Natural killer cell (primary cell): ENCODE measurements around the gene OR8K3. TPM values are rescaled to one million over a fixed set of nuclear protein-coding genes. Genes with fewer than 3 reads are reported as not detected.

Experiments
- ATAC-seq, 3 donors: fragments of 150-1000 bp in 2 of 3; fragments of 200-7000 bp in 1 of 3; cut with Tn5 transposase; 1 replicate in 1 of 3; 2 replicates in 2 of 3; pipeline ENCODE4 v1.10.0; 2021; ENCODE audit warnings: mild to moderate bottlenecking in 2 of 3, moderate library complexity in 2 of 3
- DNase-seq, 2 donors: peaks; one replicate each; pipeline versions ENCODE4 v3.0.0 to v3.0.0-alpha.2; 2013 to 2021; ENCODE audit warnings: mixed read lengths in 1 of 2
- H3K27ac ChIP-seq: one replicate; pipeline ENCODE4 v1.5.1; 2013; ENCODE audit warnings: mild to moderate bottlenecking, low read length
- H3K27me3 ChIP-seq: one replicate; pipeline ENCODE4 v1.6.1; 2013; ENCODE audit warnings: low read length; ENCODE audit not compliant: control insufficient read depth, insufficient read depth
- H3K36me3 ChIP-seq: one replicate; pipeline ENCODE4 v1.6.1; 2013; ENCODE audit warnings: low read length; ENCODE audit not compliant: control insufficient read depth, insufficient read depth
- H3K4me1 ChIP-seq: one replicate; pipeline ENCODE4 v1.6.1; 2013; ENCODE audit warnings: low read length; ENCODE audit not compliant: control insufficient read depth, insufficient read depth
- H3K4me3 ChIP-seq: one replicate; pipeline ENCODE4 v1.5.1; 2013; ENCODE audit warnings: low read length
- H3K9me3 ChIP-seq: one replicate; pipeline ENCODE4 v1.6.1; 2013; ENCODE audit warnings: low read length; ENCODE audit not compliant: control insufficient read depth, insufficient read depth
- H3K27ac Mint-ChIP-seq, 2 donors: one replicate each; pipeline ENCODE4 v1.8.0; 2022; ENCODE audit warnings: mild to moderate bottlenecking in 2 of 2, mixed read lengths in 2 of 2, moderate library complexity in 1 of 2
- H3K27me3 Mint-ChIP-seq, 2 donors: one replicate each; pipeline ENCODE4 v1.8.0; 2022; ENCODE audit warnings: low read depth in 2 of 2, mixed read lengths in 2 of 2
- H3K36me3 Mint-ChIP-seq: one replicate; pipeline ENCODE4 v1.8.0; 2022; ENCODE audit warnings: mixed read lengths
- H3K4me1 Mint-ChIP-seq, 2 donors: one replicate each; pipeline ENCODE4 v1.8.0; 2022; ENCODE audit warnings: mixed read lengths in 2 of 2
- H3K4me3 Mint-ChIP-seq: one replicate; pipeline ENCODE4 v1.8.0; 2022; ENCODE audit warnings: mild to moderate bottlenecking, moderate library complexity, mixed read lengths
- H3K9me3 Mint-ChIP-seq, 2 donors: one replicate each; pipeline ENCODE4 v1.8.0; 2022; ENCODE audit warnings: mixed read lengths in 2 of 2
- CTCF ChIP-seq: fragments of 200-600 bp; IDR thresholded peaks from one replicate; pipeline ENCODE4 v1.8.0; 2022; ENCODE audit warnings: antibody characterized with exemption
- WGBS: methylation state at CpG from one replicate; pipeline ENCODE4 v1.1.7; 2013; ENCODE audit warnings: missing lambda C conversion rate; ENCODE audit not compliant: insufficient coverage; 5-methylcytosine and 5-hydroxymethylcytosine counted together
- intact Hi-C: fragments of 100-400 bp; cut with micrococcal nuclease; formaldehyde crosslinking; loops from one replicate; pipeline ENCODE4 v1.14.2; 2022
- total RNA-seq, 4 donors: library from RNA; stranded (reverse); fragments of 120-200 nt in 1 of 4; gene quantifications; one replicate each; pipeline versions ENCODE4 v1.2.3 to v1.2.4, GENCODE V29; 2013 to 2022

The OR8K3 gene
- total RNA-seq, 3 donors from 2014 or later (not counting 1 experiment from before 2014, with no cell fraction given): not detected

- ATAC-seq (no peak), DNase-seq (no peak)
- no peak overlapping the region for H3K4me3 Mint-ChIP-seq
- H3K27ac Mint-ChIP-seq: no peak overlapping the region
- no peaks in the 10 kb centered on the region for H3K27me3 Mint-ChIP-seq
- 88% methylated on average over 4 of the region's 4 CpGs for WGBS
- no peak for TF ChIP-seq CTCF
- Histone ChIP-seq H3K27me3 (no peaks in the 10 kb centered on the region), H3K27ac (no peak overlapping the region), H3K9me3 (no peaks in the 10 kb centered on the region), H3K36me3 (no peaks in the 10 kb centered on the region), H3K4me3 (no peak overlapping the region), H3K4me1 (no peaks in the 10 kb centered on the region)
- H3K4me1 Mint-ChIP-seq: no peaks in the 10 kb centered on the region
- intact Hi-C loops: no loop called here
- H3K36me3 Mint-ChIP-seq: peaks cover 7% of the 10 kb centered on the region
- peaks cover 11 to 23% of the 10 kb centered on the region in 2 donors for H3K9me3 Mint-ChIP-seq
Observed at GRCh38 chr11:56296898-56297297, 18.0 kb upstream of the OR8K3 start.

GRCh38 chr11:56307836-56308235, 7.1 kb upstream of the OR8K3 start:
- Mint-ChIP-seq H3K4me3 (no peak overlapping the region), H3K27ac (no peak overlapping the region), H3K27me3 (no peaks in the 10 kb centered on the region), H3K4me1 (no peaks in the 10 kb centered on the region), H3K9me3 (peaks cover 20 to 44% of the 10 kb centered on the region in 2 donors), H3K36me3 (peaks cover 44% of the 10 kb centered on the region)
- WGBS: 91% methylated on average over 3 of the region's 3 CpGs
- intact Hi-C loops: no loop called here
- no peaks in the 10 kb centered on the region for H3K4me1 ChIP-seq
- ATAC-seq (no peak), DNase-seq (no peak)
- H3K27me3 ChIP-seq: no peaks in the 10 kb centered on the region
- no peak overlapping the region for H3K4me3 ChIP-seq
- H3K36me3 ChIP-seq: no peaks in the 10 kb centered on the region
- H3K9me3 ChIP-seq: peaks cover 10% of the 10 kb centered on the region
- no peak for TF ChIP-seq CTCF
- no peak overlapping the region for H3K27ac ChIP-seq

- Histone ChIP-seq H3K27me3 (no peaks in the 10 kb centered on the region), H3K4me1 (no peaks in the 10 kb centered on the region), H3K9me3 (peaks cover 23% of the 10 kb centered on the region), H3K27ac (no peak overlapping the region), H3K36me3 (no peaks in the 10 kb centered on the region), H3K4me3 (no peak overlapping the region)
- Mint-ChIP-seq H3K4me3 (no peak overlapping the region), H3K36me3 (no peaks in the 10 kb centered on the region), H3K27me3 (no peaks in the 10 kb centered on the region), H3K4me1 (no peaks in the 10 kb centered on the region), H3K27ac (no peak overlapping the region), H3K9me3 (peaks cover 6% of the 10 kb centered on the region in 2 donors)
- DNase-seq (no peak), ATAC-seq (no peak)
- TF ChIP-seq CTCF: no peak
- intact Hi-C loops: no loop called here
- WGBS: 88% methylated on average over 34 of the region's 34 CpGs
Observed at GRCh38 chr11:56331861-56332491, 17.0 kb downstream of the OR8K3 start.

GRCh38 chr11:56333156-56333555, 18.2 kb downstream of the OR8K3 start:
- DNase-seq: no peak
- Mint-ChIP-seq H3K4me3 (no peak overlapping the region), H3K27ac (no peak overlapping the region), H3K9me3 (peaks cover 2 to 5% of the 10 kb centered on the region in 2 donors), H3K36me3 (peaks cover 5% of the 10 kb centered on the region), H3K4me1 (no peaks in the 10 kb centered on the region), H3K27me3 (no peaks in the 10 kb centered on the region)
- H3K4me3 ChIP-seq: no peak overlapping the region
- no peak overlapping the region for H3K27ac ChIP-seq
- intact Hi-C loops: no loop called here
- no peak for TF ChIP-seq CTCF
- 64% methylated on average over 3 of the region's 3 CpGs for WGBS
- H3K36me3 ChIP-seq: no peaks in the 10 kb centered on the region
- H3K9me3 ChIP-seq: peaks cover 25% of the 10 kb centered on the region
- no peak for ATAC-seq
- no peaks in the 10 kb centered on the region for H3K4me1 ChIP-seq
- no peaks in the 10 kb centered on the region for H3K27me3 ChIP-seq
